SH-SY5Y (cell line): ENCODE results near the gene KIF26B.

Experiments
- GATA2 ChIP-seq: IDR thresholded peaks from 2 replicates; pipeline ENCODE4 v1.6.1; 2011; ENCODE audit warnings: mild to moderate bottlenecking, low read depth, low read length
- GATA3 ChIP-seq: IDR thresholded peaks from 2 replicates; pipeline ENCODE4 v1.6.1; 2011; ENCODE audit warnings: low read depth, mild to moderate bottlenecking, low read length, moderate library complexity

DNA sequence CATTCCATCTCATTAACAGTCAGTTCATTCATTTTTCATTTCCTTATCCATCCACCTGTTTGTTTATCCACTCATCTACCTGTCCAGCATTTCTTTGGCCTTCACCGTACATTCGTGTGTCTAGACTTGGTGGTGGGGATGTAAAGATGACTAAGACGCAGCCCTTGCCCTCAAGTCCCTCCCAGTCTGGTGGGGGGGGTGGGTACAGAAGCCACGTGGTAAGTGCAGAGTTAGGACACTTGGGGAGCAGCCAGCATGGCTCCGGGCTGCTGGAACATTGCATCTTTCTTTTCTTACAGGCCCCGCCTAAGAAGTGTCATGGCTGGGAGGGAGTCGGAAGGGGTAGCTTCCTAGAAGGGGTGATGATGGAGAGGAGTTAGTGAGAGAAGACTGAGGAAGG, 17.2 kb downstream of the KIF26B start:
- TF ChIP-seq GATA2 (no peak), GATA3 (no peak)
